ENCODE results near the gene CCNY. TPM values are rescaled to one million over a fixed set of nuclear protein-coding genes. Genes with fewer than 3 reads are reported as not detected.

CCNY gene
- total RNA-seq, 2 experiments from 2014 or later = 42.2 to 48.8 TPM

DNA sequence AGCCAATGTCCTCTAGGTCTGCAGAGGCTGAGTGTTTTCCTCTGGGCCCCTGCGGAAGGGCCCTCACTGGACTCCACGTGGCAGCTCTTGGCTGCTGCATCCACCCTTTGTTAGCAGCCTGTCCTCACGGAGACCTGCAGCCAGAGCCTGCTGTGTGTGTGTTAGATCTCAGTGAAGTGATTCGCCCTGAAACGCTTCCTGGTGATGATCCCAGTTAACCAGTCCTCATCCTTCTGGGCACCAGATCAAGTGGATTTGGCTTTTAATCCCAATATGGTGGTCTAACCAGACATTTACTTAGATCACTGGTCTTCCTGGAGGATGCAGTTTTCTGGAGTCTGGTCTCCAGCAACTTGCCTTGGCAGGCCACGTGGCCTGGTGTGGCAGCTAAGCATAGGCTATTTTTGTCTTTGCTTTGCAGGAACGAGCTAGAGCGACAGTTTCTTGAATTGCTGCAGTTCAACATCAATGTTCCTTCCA lies 229.3 kb downstream of the CCNY start:
- CTCF ChIA-PET = no interaction called here
- Mint-ChIP-seq H3K27me3 (no peaks in the 10 kb centered on the region), H3K27ac (peak overlapping the region; percentile 37), H3K4me3 (no peak overlapping the region), H3K36me3 (ENCODE audit: low read depth) (peaks cover 28% of the 10 kb centered on the region), H3K4me1 (ENCODE audit: low read depth) (peaks cover 8% of the 10 kb centered on the region), H3K9me3 (no peaks in the 10 kb centered on the region)
- intact Hi-C loops (cut with micrococcal nuclease) = loop anchor here (10.0 kb wide), 1 partner anchor 321 kb away; no protein-coding TSS in a partner anchor
- DNase-seq (no peak), ATAC-seq (no peak)
- POLR2A ChIA-PET = interaction anchor here (0.6 kb wide), 1 partner anchor 268 kb away, joined by 3 read pairs; no protein-coding TSS in a partner anchor
- TF ChIP-seq, protein P1, sequence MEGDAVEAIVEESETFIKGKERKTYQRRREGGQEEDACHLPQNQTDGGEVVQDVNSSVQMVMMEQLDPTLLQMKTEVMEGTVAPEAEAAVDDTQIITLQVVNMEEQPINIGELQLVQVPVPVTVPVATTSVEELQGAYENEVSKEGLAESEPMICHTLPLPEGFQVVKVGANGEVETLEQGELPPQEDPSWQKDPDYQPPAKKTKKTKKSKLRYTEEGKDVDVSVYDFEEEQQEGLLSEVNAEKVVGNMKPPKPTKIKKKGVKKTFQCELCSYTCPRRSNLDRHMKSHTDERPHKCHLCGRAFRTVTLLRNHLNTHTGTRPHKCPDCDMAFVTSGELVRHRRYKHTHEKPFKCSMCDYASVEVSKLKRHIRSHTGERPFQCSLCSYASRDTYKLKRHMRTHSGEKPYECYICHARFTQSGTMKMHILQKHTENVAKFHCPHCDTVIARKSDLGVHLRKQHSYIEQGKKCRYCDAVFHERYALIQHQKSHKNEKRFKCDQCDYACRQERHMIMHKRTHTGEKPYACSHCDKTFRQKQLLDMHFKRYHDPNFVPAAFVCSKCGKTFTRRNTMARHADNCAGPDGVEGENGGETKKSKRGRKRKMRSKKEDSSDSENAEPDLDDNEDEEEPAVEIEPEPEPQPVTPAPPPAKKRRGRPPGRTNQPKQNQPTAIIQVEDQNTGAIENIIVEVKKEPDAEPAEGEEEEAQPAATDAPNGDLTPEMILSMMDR (IDR thresholded peaks at IDR 0.05) = no peak

DNA sequence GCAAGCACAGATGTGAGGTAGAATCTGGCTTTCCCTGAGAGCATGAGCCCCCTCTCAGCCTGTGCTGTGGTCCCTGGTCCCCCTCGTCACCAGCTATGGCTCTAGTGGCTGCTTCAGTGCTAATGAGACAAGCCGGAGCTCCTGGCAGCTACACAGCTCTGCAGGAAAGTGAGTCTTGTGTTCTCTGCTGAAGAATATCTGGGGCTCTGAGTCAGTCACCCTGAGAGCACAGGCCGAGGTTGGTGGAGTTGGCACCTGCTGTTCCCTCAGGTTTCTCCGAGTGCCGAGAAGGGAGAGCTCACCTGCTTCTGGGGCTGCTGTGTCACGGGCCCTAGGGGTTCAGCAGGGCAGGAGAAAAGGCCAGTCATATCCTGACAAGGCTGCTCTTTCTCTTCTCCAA lies 231.6 kb downstream of the CCNY start:
- ChIA-PET CTCF (no interaction called here), POLR2A (no interaction called here)
- peaks cover 32% of the 10 kb centered on the region for H3K36me3 Mint-ChIP-seq (ENCODE audit: low read depth)

DNA sequence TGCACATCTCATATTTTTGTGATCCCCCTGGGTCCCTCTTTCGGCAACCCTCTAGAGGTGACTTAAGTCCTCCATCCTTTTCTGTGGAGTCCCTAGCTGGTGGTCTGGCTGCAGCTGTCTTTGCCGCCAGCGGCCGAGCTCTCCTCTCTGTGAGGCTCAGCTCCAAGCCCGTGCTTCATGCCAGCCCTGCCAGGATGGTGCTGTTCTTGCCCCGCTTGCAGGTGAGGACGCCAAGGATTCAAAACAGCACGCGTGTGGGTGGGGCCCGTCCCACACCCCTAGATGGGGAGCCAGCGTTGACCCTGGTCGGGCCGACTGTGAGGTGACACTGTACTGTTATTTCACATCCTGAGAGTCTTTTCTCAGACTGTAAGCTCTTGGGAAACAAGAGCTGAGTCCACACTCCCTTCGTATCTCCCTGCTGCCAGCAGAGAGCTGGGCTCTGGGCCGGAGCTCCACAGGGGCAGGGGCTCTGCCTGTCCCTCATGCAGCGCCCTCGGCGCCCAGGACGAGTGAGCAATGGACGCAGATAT lies 232.2 kb downstream of the CCNY start:
- TF ChIP-seq, protein P1 (IDR thresholded peaks at IDR 0.05) = no peak
- ChIA-PET POLR2A (no interaction called here), CTCF (no interaction called here)

More for the DNA sequence above, 231.6 kb downstream of the CCNY start:
- Mint-ChIP-seq H3K9me3 (no peaks in the 10 kb centered on the region), H3K27ac (no peak overlapping the region), H3K4me3 (no peak overlapping the region), H3K27me3 (no peaks in the 10 kb centered on the region), H3K4me1 (ENCODE audit: low read depth) (peaks cover 8% of the 10 kb centered on the region)
- DNase-seq (no peak), ATAC-seq (no peak)
- TF ChIP-seq, protein P1 (IDR thresholded peaks at IDR 0.05) = no peak
- intact Hi-C loops (cut with micrococcal nuclease) = loop anchor here (10.0 kb wide), 1 partner anchor 323 kb away; no protein-coding TSS in a partner anchor

DNA sequence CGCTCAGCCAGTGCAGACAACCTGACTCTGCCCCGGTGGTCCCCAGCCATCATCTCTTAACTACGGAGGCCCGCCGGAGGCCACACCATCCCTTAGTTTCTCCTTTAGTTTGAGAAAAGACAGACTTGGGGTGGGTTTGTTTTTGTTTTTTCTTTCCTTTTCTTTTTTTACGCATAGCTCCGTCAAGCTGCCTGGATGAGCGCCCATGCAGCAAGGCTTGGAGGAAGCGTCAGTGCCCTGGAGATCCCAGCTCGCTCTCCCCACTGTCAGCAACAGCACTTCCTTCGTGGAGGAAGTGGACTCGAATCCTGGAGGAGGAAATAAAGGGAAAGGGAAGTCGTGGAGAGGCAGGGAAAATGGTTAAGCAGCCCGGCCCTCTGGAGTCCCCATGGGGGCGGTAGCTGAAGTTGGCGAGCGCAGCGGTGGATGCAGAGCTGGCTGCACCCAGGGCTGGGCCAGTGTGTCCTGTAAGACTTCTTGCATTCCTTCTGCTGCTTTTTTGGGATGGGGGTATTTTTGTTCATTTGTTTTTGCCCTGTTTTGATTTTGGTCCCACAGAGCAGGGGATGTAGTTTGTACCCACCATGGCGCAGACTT lies 232.9 kb downstream of the CCNY start:
- Mint-ChIP-seq H3K27ac (no peak overlapping the region), H3K4me1 (ENCODE audit: low read depth) (peaks cover 5% of the 10 kb centered on the region), H3K4me3 (no peak overlapping the region), H3K27me3 (no peaks in the 10 kb centered on the region), H3K36me3 (ENCODE audit: low read depth) (peaks cover 36% of the 10 kb centered on the region), H3K9me3 (no peaks in the 10 kb centered on the region)
- TF ChIP-seq, protein P1 (IDR thresholded peaks at IDR 0.05) = no peak
- intact Hi-C loops (cut with micrococcal nuclease) = loop anchor here (10.0 kb wide), 1 partner anchor 324 kb away; no protein-coding TSS in a partner anchor
- ChIA-PET POLR2A (no interaction called here), CTCF (no interaction called here)
- DNase-seq (no peak), ATAC-seq (no peak)

More for the DNA sequence above, 232.2 kb downstream of the CCNY start:
- no peak for ATAC-seq
- DNase-seq = no peak
- Mint-ChIP-seq H3K27ac (no peak overlapping the region), H3K4me3 (no peak overlapping the region), H3K4me1 (ENCODE audit: low read depth) (peaks cover 5% of the 10 kb centered on the region), H3K36me3 (ENCODE audit: low read depth) (peaks cover 31% of the 10 kb centered on the region), H3K9me3 (no peaks in the 10 kb centered on the region), H3K27me3 (no peaks in the 10 kb centered on the region)
- intact Hi-C loops (cut with micrococcal nuclease) = loop anchor here (10.0 kb wide), 1 partner anchor 324 kb away; no protein-coding TSS in a partner anchor

DNA sequence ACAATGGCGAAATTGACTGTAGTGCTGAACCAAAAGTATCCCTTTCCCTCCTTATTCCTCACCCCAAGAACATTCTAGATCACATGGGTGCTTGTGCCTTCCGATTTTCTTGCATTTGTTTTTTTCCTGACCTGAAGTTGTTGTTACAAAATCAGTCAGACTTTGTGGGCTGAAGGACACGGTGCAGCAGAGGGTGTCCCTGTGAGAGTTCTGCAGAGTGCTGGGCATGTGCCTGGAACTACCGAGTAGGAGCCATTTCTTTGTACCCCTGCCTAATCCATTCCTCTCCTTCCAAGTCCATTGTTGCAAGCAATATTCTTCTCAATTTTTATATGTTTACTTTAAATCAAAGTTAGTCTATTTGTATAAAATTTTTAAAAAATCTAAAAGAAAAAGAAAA lies 233.5 kb downstream of the CCNY start:
- Mint-ChIP-seq H3K4me1 (ENCODE audit: low read depth) (no peaks in the 10 kb centered on the region), H3K36me3 (ENCODE audit: low read depth) (peaks cover 37% of the 10 kb centered on the region), H3K9me3 (peaks cover 2% of the 10 kb centered on the region), H3K4me3 (no peak overlapping the region), H3K27ac (no peak overlapping the region), H3K27me3 (no peaks in the 10 kb centered on the region)
- ATAC-seq (no peak), DNase-seq (no peak)
- POLR2A ChIA-PET = no interaction called here
- CTCF ChIA-PET = no interaction called here
- TF ChIP-seq, protein P1 (IDR thresholded peaks at IDR 0.05) = no peak
- intact Hi-C loops (cut with micrococcal nuclease) = loop anchor here (10.0 kb wide), 1 partner anchor 325 kb away; no protein-coding TSS in a partner anchor

All from activated CD8-positive, alpha-beta T cell treated with anti-CD3 and anti-CD28 coated beads for 36 hours (primary cell).